DMS53 treated with DMSO at 0.1 percent for 48 hours (cell line): ENCODE results near the gene PLBD2.

Source experiments
- DNase-seq: peaks from one replicate; lab custom pipeline; 2025; ENCODE audit not compliant: unreplicated experiment; lab: John Stamatoyannopoulos, UW

The PLBD2 gene

DNA sequence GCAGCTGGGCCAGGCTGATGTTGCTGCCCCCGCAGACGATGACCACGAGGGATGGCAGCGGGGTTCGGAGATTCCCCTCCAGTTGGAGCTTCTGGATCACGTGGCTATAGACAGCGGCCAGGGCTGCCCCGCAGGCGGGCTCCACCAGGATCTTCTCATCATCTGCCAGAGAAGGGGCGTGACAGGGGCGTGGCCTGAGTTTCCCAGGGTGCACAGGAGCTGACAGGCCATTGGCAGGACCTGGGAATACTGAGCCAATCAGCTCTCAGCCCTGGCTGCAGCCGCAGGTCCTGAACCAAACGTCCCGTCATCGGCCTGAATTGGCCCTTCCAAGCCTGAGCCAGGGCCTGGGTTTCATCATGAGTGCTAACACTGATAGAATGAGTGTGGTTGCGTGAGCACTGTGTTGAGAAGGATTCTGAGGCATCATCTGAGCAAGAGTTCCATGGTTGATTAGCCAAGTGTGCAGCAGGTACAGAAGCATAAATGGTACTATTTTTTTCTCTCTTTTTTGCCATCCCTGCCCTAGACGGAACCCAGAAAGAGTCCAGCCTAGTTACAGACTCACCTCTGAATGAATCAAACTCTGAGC is 34.7 kb downstream of the PLBD2 start:
- DNase-seq: no peak

DNA sequence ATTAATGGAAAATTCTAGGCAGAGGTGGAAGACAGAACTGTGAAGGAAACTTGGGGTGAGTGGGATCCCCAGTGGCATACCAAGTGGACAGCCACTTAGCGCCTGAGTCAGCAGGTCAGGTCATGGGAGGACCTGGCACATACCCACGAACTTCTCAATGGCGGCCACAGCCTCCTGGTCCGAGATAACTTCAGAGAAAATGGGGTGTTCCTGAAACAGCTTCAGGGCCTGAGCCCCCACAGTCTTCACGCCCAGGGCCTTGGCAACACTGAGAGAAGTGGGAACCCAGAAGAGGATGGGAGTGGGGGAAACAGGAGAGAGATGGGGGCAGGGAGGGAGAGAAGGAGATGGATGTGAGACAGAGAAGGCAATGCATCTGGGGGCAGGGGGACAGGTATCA is 35.4 kb downstream of the PLBD2 start:
- DNase-seq: no peak

DNA sequence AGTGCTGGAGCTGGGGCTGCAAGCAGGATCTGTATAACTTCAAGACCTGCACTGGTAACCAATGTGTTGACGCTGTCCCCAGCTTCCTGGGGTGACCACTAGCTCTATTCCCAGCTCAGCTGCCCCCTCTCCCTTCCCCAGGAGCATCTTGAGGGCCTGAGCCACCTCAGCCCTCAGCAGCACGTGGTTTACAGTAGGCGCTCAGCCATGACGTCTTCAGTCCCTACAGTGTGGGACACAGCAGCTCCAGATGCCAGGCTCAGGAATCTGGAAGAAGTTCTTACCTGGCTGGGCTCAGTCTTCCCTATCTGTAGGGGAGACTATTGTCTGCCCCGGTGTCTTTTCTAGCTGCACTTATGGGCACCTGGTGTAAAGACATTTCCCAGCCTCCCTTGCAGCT is 36.7 kb downstream of the PLBD2 start:
- no peak for DNase-seq

DNA sequence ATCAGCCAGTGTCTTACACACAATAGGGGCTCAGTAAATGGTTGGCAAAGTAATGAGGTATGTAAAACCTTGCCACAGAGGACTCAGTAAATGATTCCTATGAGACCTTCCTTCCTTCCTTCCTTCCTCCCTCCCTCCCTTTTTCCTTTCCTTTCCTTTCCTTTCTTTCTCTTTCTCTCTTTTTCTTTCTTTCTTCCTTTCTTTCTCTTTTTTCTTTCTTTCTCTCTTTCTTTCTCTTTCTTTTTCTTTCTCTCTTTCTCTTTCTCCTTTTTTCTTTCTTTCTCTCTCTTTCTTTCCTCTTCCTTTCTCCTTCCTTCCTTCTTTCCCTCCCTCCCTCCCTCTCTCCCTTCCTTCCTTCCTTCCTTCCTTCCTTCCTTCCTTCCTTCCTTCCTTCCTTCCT is 37.8 kb downstream of the PLBD2 start:
- no peak for DNase-seq

DNA sequence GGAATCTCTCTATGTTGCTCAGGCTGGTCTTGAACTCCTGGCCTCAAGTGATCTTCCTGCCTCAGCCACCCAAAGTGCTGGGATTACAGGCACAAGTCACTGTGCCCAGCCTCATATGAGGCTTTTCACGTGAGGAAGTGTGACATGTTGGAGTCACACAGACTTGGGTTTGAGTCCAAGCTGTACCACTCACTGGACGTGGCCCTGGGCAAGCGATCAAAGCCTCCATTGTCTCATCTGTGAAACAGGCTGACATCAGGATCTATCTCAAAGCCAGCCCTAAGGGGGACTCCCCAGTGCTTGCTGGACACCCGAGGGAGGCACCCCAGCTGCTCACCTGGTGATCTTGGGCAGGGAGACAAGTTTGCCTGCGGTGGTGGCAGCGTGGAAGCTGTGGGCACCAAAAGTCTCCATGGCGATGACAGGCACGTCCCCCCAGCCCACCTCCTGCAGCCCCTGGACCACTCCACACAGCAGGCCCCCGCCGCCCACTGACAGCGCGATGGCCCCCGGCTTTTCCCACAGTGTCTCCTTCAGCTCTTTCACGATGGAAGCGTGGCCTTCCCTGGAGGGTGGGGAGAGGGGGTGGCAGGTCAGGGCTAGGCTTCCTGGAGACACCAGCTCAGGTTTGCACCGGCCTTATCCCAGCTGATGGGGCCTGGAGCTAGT is 38.6 kb downstream of the PLBD2 start:
- no peak for DNase-seq

DNA sequence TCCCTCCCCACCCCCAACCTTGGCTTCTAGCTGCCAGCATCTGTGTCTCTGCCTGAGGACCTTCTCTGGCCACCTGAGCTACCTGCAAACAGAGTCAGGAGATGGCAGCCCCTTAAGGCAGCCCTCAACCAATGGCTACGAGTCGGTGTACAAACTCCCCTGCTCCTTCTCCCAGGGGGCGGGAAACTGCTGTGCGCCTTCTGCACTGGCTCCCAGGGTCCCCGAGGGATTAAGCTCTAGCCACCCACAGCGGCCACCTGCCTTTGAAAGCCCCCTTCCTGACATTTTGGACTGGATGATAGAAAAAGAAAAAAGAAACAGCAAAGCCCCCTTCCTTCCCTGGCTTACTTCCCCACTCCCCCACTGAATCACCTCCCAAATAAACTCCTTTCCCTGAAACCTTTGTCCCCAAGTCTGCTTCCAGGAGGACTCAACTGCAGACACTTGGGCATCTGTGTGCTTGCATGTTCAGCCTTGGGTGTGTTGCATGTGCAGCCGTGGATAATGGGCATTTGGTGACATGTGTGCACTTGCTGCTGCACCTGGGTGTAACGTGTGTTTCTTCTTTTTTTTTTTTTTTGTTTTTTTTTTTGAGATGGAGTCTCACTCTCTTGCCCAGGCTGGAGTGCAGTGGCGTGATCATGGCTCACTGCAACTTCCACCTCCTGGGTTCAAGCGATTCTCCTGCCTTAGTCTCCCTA is 39.3 kb downstream of the PLBD2 start:
- DNase-seq: no peak

DNA sequence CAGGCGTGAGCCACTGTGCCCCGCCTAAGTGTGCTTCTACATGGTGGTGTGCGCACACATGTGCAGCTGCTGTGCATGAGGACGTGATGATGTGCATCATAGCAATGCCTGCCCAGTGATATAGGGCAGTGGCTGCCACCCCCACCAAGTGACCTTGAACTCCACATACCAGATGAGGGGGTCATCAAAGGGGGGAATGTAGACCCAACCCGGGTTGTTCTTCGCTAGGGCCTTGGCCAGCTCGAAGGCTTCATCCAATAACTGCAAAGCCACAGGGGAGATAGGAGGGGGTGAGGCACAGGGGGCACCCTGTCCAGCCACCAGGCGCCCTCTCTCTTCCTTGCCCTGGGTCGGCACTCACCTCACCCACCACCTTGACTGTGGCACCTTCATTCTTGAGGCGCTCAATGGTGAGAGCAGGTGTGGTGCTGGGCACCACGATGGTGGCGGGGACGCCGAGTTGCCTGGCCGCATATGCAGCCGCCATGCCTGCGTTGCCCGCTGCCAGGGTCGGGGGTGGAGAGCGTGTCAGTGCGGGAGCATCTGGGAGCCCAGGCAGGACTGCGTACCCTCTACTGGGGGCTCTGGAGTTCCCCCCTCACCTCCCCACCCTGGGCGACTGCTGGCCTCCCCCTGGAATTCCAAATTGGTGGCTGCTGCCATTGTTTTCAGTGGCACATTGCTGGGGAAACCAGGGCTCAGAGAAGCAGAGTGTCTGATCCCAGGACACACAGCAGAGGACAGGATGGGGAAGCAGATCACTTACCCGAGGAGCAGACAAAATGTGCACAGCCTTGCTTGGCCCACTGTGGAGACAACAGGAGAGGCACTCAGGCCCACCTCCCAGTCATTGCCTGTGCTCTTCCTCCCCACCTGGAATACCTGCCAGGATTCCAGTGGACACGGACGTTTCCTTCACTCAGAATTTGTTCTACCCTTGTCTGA is 40.2 kb downstream of the PLBD2 start:
- no peak for DNase-seq

DNA sequence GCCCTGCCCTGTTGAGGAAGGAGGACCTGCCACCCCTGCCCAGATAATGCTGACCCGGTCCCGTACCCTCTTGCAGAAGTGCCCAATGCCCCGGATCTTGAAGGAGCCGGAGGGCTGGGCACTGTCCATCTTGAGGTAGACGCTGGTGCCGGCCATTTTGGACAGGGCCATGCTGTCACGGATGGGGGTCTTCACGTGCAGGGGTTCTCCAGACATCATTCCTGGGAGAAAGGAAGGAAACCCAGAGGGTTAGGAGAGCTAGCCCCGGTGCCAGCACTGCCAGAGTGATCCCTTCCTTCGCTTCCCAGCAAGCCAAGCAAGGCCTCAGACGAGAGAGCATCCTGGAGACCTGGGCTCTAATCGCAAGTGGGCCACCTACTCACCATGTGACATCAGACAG is 41.1 kb downstream of the PLBD2 start:
- no peak for DNase-seq

DNA sequence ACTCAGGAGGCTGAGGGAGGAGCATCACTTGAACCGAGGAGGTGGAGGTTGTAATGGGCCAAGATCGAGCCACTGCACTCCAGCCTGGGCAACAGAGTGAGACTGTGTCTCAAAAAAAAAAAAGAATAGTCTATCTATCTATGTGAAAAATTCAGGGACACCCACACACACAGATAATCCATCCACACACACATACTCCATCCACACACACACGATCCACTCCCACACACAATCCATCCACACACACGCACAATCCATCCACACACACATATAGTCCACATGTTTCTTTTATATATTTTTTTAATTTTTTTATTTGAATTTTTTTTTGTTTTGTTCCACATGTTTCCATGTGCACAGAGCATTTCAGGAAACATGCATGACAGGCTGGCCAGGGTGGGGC is 42.0 kb downstream of the PLBD2 start:
- no peak for DNase-seq

DNA sequence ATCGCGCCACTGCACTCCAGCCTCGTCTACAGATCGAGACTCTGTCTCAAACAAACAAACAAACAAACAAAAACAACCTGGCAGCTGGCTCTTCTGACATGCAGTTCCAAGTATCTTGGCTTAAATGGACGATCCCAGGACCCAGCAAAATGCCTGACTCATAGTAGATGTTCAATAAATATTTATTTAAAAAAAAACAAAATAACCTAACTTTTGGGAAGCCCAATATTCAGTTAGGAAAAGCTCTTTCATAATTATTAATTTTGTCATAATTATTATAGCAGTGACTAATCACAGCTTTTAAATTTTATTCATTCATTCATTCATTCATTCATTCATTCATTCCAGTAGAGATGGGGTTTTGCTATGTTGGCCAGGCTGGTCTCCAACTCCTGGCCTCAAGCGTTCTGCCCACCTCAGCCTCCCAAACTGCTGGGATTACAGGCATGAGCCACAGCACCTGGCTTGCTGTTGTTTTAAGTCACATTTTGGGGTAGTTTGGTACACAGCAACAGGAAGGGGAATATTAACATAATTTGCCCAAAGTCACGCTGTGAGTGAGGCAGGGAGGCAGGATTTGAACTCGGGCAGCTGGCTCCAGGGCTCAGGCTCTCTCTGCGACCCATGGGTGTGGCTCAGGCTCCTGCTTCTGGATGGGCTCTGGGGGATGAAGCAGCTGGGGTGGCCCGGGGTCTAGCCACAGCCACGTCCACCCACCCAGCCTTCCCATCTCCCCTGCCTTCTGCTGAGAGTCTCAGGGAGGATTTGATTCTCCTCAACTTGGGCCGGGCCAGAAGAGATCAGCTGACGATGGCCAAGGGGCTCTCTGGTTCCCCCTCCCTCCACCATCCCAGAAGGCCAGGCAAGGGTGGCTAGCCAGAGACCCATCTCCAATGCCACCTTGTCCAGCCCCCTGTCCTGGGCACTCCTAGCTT is 42.9 kb downstream of the PLBD2 start:
- no peak for DNase-seq

DNA sequence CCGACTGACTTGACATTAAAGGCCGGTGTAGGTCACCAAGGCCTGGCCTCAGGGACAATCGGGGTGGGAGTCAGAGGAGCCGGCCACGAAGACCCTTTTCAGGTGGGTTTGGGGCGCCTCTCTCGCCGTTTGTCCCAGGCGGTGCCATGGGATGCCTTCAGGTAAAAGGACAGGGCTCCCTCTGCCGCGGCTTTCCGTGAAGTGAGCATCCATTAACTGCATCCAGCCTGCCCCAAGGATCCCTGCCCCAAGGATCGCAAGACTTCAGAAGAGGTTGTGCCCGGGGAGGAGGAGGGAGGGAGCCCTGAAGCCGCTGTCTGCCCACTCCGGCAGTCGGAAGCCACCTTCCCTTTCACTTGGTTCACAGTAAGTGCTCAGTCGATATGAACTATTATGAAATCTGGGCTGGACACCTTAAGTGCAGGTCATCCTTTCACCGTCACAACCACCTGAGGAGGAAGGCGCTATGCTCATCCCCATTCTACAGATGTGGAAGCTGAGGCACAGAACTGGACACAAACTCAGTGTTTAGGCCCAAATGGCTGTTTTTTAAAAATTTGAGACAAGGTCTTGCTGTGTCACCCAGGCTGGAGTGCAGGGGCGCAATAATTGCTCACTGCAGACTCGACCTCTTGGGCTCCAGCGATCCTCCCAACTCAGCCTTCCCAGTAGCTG is 44.3 kb downstream of the PLBD2 start:
- no peak for DNase-seq

DNA sequence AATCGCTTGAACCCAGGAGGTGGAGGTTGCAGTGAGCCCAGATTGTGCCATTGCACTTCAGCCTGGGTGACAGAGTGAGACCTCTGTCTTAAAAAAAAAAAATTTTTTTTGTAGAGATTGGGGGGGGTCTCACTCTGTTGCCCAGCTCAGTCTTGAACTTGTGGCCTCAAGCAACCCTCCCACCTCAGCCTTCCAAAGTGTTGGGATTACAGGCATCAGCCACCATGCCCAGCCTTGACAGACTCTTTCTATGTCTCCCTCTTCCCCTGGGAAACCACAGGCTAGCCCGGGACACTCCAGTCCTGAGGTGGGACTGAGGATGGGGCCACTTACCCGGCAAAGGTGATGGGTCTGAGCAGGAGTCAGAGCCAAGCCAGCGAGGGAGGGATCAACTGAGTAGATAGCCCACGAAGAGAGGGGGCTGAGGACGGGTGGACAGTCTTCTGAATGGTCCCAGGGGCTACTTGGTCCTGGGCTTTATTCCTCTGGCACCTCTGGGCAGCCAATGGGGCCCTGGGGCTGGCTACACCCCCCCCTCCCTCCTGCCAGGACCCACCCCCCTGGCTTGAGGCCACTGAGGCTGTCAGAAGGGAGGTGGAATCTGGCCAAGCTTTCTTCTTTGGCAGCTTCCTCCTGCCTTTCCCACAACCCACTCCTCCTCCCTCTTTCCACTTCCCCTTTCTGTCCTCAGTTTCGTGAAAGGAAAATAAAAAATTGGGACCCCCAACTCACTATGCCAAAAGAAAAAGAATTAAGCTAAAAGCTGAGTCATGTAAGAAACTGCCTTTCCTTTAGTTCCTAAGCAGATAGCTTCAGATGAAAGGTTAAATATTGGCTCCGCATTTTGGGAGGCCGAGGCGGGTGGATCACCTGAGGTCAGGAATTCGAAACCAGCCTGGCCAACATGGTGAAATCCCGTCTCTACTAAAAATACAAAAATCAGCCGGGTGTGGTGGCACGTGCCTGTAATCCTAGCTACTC is 45.3 kb downstream of the PLBD2 start, which contains the start of gene SDS:
Gene SDS (minus strand): TSS at position 453 of the 981 bp plus-strand sequence. CDS start 4,179 bp downstream, outside the sequence.
- no peak for DNase-seq

DNA sequence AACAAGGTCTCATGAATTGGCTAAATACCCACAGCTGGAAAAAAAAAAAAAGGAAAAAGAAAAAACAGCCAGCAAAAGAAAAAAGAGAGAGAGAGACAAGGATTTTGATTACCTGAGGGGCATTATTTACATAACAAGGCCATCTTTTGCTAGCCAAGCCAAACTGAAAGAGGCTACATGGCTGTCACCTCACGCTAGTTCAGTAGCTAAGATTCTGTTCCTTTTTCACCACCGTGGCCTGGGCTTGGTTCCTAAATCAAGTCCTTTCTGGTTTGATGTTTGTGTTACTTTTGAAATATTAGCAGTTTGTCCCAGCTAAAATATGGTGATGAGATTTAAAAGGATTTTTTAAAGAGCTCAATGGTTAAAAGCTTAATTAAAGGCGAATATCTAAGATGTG is 47.3 kb downstream of the PLBD2 start:
- no peak for DNase-seq

DNA sequence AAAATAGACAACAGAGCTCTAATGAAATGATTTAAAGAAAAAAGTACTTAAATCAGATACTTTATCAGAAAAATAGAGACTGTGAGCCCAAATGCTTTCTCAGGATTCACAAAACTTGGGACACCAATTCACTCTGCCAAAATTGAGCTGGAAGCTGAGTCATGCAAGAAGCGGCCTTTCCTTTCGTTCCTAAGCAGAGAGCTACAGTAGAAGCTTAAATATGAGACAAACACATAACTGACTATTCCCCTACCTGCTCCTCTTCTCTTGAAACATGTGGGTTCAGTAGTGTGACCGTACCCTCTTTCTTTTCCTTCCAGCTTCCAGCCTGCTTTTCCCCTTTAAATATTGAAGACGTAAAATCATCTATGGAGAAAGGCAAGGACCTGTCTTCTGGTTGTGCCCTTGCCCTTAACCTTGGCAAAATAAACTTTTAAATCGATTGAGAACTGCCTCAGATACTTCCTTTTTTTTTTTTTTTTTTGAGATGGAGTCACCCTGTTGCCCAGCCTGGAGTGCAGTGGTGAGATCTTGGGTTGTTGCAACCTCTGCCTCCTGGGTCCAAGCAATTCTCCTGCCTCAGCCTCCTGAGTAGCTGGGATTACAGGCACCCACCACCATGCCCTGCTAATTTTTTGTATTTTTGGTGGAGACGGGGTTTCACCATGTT is 49.7 kb downstream of the PLBD2 start:
- DNase-seq: no peak

DNA sequence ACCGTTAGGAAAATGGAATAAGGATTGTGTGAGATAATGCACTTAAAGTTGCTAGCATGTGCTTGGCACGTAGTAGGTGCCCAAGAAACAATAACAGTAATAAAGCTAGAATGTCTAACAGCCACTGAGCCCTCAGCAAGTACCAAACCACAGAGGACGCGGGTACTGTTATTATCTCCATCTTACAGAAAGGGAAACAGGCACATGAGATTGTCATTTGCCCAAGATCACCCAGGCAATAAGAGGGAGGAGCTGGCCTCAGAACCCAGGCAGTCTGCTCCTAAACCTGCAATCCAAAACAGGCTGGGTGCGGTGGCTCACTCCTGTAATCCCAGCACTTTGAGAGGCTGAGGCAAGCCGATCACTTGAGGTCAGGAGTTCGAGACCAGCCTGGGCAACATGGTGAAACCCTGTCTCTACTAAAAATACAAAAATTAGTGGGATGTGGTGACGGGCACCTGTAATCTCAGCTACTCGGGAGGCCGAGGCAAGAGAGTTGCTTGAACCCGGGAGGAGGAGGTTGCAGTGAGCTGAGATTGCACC is 50.4 kb downstream of the PLBD2 start:
- DNase-seq: no peak

DNA sequence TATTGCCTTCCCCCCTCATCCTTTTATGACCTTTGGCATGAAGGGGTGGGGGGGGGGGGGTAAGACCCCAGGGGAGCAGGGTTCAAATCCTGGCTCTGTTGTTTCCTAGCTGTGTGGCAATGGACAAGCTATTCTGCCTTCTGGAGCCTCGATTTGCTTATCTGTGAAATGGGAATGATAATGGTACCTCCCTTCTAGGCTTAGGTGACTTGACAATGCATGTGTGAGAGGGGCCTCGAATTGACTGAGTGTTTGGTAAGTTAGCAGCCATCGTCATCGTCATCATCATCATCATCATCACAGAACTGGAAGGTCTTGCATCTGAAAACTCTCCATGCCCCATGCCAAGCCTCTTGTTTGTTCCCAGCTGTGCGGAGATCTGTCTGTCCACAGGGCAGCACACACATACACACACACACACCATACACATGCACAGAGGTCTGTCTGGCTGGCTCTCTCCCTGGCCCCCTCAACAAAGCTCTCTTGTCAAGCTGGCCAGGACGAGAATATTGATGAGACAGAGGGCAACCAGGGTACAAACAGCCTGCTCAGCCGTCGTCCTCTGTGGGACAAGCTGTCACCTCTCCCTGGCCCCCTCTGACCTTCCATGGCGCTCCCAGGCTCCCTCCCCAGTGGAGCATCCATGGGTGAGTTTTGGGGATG is 51.2 kb downstream of the PLBD2 start:
- no peak for DNase-seq

DNA sequence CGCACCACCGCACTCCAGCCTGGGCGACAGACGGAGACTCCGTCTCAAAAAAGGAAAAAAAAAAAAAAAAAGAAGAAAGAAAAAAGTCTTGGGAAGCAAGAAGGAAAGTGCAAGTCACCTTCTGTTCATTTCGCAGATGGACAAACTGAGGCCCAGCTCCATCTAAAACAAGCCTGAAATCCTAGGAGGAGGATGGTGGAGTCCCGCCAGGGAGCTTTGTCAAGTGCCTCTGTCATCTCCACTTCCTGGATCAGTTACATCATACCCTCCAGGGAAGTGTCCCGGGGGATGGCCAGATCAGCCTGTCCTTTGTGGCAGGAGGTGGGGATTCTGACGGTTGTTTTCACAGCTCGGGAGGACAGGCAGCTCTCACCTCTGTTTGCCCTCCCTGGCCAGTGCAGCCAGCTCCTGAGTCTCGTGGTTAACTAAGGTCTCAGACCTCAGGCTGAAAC is 55.1 kb downstream of the PLBD2 start:
- peak; percentile 66 for DNase-seq
